Lung (tissue), 12 donors: ENCODE data around the gene MRGPRF. TPM values are rescaled to one million over a fixed set of nuclear protein-coding genes. Genes with fewer than 3 reads are reported as not detected.

Experiments
- ATAC-seq: fragments of 200-7000 bp; cut with Tn5 transposase; one replicate; pipeline ENCODE4 v1.9.1; 2020; ENCODE audit warnings: moderate number of reproducible peaks; ENCODE audit not compliant: insufficient read depth, low FRiP score
- DNase-seq, 3 donors: peaks; one replicate each; pipeline ENCODE4 v3.0.0-alpha.2; 2013 to 2017
- H3K27ac ChIP-seq, 2 donors: one replicate each; pipeline ENCODE4 v1.5.1; 2013; ENCODE audit warnings: mild to moderate bottlenecking in 2 of 2, moderate library complexity in 2 of 2, control low read depth in 1 of 2, inconsistent platforms in 1 of 2, low read depth in 1 of 2, low read length in 1 of 2
- H3K27me3 ChIP-seq, 3 donors: one replicate each; pipeline ENCODE4 v1.5.1; 2013; ENCODE audit warnings: low read length in 2 of 3; ENCODE audit not compliant: control insufficient read depth in 3 of 3, insufficient read depth in 3 of 3
- H3K36me3 ChIP-seq, 4 donors: one replicate each; pipeline ENCODE4 v1.5.1; 2013; ENCODE audit warnings: low read length in 4 of 4, mild to moderate bottlenecking in 1 of 4, moderate library complexity in 1 of 4; ENCODE audit not compliant: control insufficient read depth in 4 of 4, insufficient read depth in 4 of 4
- H3K4me1 ChIP-seq, 5 donors: one replicate each; pipeline ENCODE4 v1.5.1; 2013; ENCODE audit warnings: low read length in 5 of 5, mild to moderate bottlenecking in 2 of 5, moderate library complexity in 1 of 5; ENCODE audit not compliant: control insufficient read depth in 5 of 5, insufficient read depth in 5 of 5
- H3K4me3 ChIP-seq: one replicate; pipeline ENCODE4 v1.5.1; 2013; ENCODE audit warnings: mild to moderate bottlenecking, control low read depth, moderate library complexity
- H3K9ac ChIP-seq, 2 donors: one replicate each; pipeline ENCODE4 v1.5.1; 2013; ENCODE audit warnings: low read length in 2 of 2, control low read depth in 1 of 2; ENCODE audit not compliant: insufficient read depth in 1 of 2
- H3K9me3 ChIP-seq, 4 donors: one replicate each; pipeline ENCODE4 v1.5.1; 2013; ENCODE audit warnings: low read length in 3 of 4, mild to moderate bottlenecking in 1 of 4, moderate library complexity in 1 of 4; ENCODE audit not compliant: control insufficient read depth in 4 of 4, insufficient read depth in 3 of 4
- WGBS, 2 donors: extraction: QIAGEN DNeasy Blood & Tissue Kit; methylation state at CpG; one replicate each; pipeline ENCODE4 v1.1.7; 2013; 5-methylcytosine and 5-hydroxymethylcytosine counted together
- polyA plus RNA-seq, 2 donors: library from polyadenylated mRNA; stranded (reverse); fragments of 200-250 nt; gene quantifications; one replicate each; pipeline ENCODE4 v1.2.1, GENCODE V29; 2013
- total RNA-seq, 2 donors: library from RNA; depleted of rRNA in 1 of 2; stranded (reverse); fragments of >200 nt in 1 of 2; gene quantifications; one replicate each; pipeline ENCODE4 v1.2.1, GENCODE V29; 2014 to 2021
- TF ChIP-seq, protein P1 (sequence below): IDR thresholded peaks from 2 replicates; pipeline ENCODE4 v1.5.1; 2012; ENCODE audit warnings: mild to moderate bottlenecking; ENCODE audit errors: control extremely low read depth, extremely low read depth
- donor health status: control.
- donor health status: control.
- donor health status: Bipolar disorder and iron deficiency.
- donor health status: healthy.
- donor health status: DM: yes; HTN: yes; CAD: no.

Gene MRGPRF
- total and polyA plus RNA-seq, 4 donors = 9.2 to 16.8 (median 12.2) TPM

- Histone ChIP-seq H3K27me3 (no peaks in the 10 kb centered on the region), H3K9ac (no peak overlapping the region), H3K27ac (no peak overlapping the region), H3K9me3 (no peaks in the 10 kb centered on the region), H3K36me3 (peaks cover 0 to 36% (median 3%) of the 10 kb centered on the region in 4 donors), H3K4me3 (no peak overlapping the region), H3K4me1 (no peaks in the 10 kb centered on the region)
- ATAC-seq (no peak), DNase-seq (no peak)
- TF ChIP-seq, protein P1, sequence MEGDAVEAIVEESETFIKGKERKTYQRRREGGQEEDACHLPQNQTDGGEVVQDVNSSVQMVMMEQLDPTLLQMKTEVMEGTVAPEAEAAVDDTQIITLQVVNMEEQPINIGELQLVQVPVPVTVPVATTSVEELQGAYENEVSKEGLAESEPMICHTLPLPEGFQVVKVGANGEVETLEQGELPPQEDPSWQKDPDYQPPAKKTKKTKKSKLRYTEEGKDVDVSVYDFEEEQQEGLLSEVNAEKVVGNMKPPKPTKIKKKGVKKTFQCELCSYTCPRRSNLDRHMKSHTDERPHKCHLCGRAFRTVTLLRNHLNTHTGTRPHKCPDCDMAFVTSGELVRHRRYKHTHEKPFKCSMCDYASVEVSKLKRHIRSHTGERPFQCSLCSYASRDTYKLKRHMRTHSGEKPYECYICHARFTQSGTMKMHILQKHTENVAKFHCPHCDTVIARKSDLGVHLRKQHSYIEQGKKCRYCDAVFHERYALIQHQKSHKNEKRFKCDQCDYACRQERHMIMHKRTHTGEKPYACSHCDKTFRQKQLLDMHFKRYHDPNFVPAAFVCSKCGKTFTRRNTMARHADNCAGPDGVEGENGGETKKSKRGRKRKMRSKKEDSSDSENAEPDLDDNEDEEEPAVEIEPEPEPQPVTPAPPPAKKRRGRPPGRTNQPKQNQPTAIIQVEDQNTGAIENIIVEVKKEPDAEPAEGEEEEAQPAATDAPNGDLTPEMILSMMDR = no peak
- WGBS, 2 donors = 74 to 77% methylated on average over 21 to 22 of the region's 22 CpGs
These were observed 42.8 kb upstream of the MRGPRF start for GRCh38 chr11:69055598-69056516.

GRCh38 chr11:69055212-69055586 lies 42.2 kb upstream of the MRGPRF start:
- no peak for DNase-seq
- Histone ChIP-seq H3K4me3 (no peak overlapping the region), H3K9me3 (no peaks in the 10 kb centered on the region), H3K27me3 (no peaks in the 10 kb centered on the region), H3K36me3 (peaks cover 0 to 36% (median 3%) of the 10 kb centered on the region in 4 donors), H3K4me1 (no peaks in the 10 kb centered on the region), H3K27ac (no peak overlapping the region), H3K9ac (no peak overlapping the region)
- ATAC-seq = no peak
- TF ChIP-seq, protein P1 = no peak
- WGBS, 2 donors = 96 to 97% methylated on average over 21 of the region's 21 CpGs

DNA sequence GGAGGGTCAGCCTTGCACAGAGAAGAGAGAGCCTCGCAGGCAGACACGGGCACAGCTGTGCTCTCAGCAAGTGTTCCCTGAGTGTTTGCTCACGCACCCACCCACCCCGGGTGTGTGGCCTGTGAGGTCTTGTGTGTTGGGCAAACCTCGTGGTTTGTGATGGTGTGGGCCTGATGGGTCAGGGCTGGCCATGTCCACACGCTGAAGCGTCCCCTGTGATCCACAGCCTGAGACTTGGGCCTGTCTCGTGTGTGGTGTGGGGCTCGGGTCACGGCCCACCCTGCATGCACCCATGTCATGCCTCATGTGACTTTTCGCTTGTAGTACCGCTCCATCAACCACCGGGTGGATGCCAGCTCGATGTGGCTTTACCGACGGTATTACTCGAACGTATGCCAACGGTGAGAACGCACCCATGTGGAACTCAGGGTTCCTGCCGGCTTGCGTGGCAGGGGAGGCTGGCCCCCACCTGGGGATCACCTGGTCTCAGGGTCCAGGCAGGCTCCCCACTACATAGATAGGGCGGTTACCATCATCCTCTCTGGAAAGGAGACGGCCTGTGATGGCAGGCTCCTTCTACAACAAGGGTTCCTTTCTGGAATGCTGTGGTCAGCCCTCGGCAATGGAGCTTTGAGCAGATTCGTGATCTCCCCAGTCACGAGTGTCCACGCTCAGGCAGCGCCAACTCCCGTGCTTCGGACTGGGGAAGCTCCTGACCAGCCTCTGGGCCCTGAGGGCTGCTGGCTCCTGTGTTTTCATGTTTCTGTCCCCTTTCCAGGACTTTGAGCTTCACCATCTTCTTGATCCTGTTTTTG lies 41.6 kb upstream of the MRGPRF start:
- no peak for ATAC-seq
- no peak overlapping the region for H3K9ac ChIP-seq
- H3K36me3 ChIP-seq = peaks cover 0 to 30% (median 1%) of the 10 kb centered on the region in 4 donors
- DNase-seq = no peak
- no peak overlapping the region for H3K4me3 ChIP-seq
- peaks cover 0 to 5% (median 3%) of the 10 kb centered on the region in 5 donors for H3K4me1 ChIP-seq
- H3K27ac ChIP-seq = no peak overlapping the region
- TF ChIP-seq, protein P1 = no peak
- WGBS, 2 donors = 92% methylated on average over 31 of the region's 31 CpGs
- H3K9me3 ChIP-seq = no peaks in the 10 kb centered on the region
- no peaks in the 10 kb centered on the region for H3K27me3 ChIP-seq
